Right atrium auricular region (tissue), 2 donors: ENCODE measurements around the gene ARHGDIA. TPM values are rescaled to one million over a fixed set of nuclear protein-coding genes. Genes with fewer than 3 reads are reported as not detected.

Experiments
- DNase-seq: peaks from one replicate; pipeline ENCODE4 v3.0.0-alpha.2; 2019; ENCODE audit warnings: low spot score
- H3K27ac ChIP-seq, 2 donors: fragments of 200-600 bp; sonication (generic); 1 replicate in 1 of 2; 2 replicates in 1 of 2; pipeline ENCODE4 v1.5.1; 2016 to 2019
- H3K27me3 ChIP-seq, 2 donors: fragments of 200-600 bp; sonication (generic); one replicate each; pipeline versions ENCODE4 v1.5.1 to v1.6.0; 2017 to 2019
- H3K36me3 ChIP-seq: fragments of 200-600 bp; sonication (generic); one replicate; pipeline ENCODE4 v1.5.1; 2016
- H3K4me1 ChIP-seq, 2 donors: fragments of 200-600 bp; sonication (generic); one replicate each; pipeline versions ENCODE4 v1.5.1 to v1.6.0; 2017 to 2019
- H3K4me3 ChIP-seq, 2 donors: fragments of 200-600 bp; sonication (generic); 1 replicate in 1 of 2; 2 replicates in 1 of 2; pipeline ENCODE4 v1.5.1; 2017 to 2019; ENCODE audit warnings: mild to moderate bottlenecking in 1 of 2, moderate library complexity in 1 of 2
- H3K9me3 ChIP-seq, 2 donors: fragments of 200-600 bp; sonication (generic); one replicate each; pipeline ENCODE4 v1.5.1; 2019
- CTCF ChIP-seq, 2 donors: fragments of 200-600 bp; sonication (generic); IDR thresholded peaks; one replicate each; pipeline ENCODE4 v1.5.1; 2019; ENCODE audit warnings: antibody characterized with exemption in 2 of 2
- total RNA-seq, 2 donors: library from RNA; depleted of rRNA; stranded (reverse); fragments of >200 nt; gene quantifications; one replicate each; pipeline ENCODE4 v1.1.0, GENCODE V29; 2016

ARHGDIA gene
- total RNA-seq, 2 donors from 2014 or later = 59.4 to 145 TPM

- Histone ChIP-seq H3K27ac (no peak overlapping the region), H3K9me3 (no peaks in the 10 kb centered on the region), H3K4me3 (no peak overlapping the region), H3K27me3 (no peaks in the 10 kb centered on the region), H3K36me3 (peaks cover 15% of the 10 kb centered on the region), H3K4me1 (peaks cover 0 to 12% of the 10 kb centered on the region in 2 donors)
- no peak for TF ChIP-seq CTCF (IDR thresholded peaks at IDR 0.05)
- no peak for DNase-seq
These were observed 32.9 kb upstream of the ARHGDIA start for GRCh38 chr17:81903896-81904599.

GRCh38 chr17:81903415-81903831 is 32.3 kb upstream of the ARHGDIA start:
- H3K9me3 ChIP-seq = no peaks in the 10 kb centered on the region
- DNase-seq = no peak
- H3K36me3 ChIP-seq = peaks cover 19% of the 10 kb centered on the region
- H3K4me1 ChIP-seq = peaks cover 0 to 12% of the 10 kb centered on the region in 2 donors
- no peak for TF ChIP-seq CTCF (IDR thresholded peaks at IDR 0.05)
- no peak overlapping the region for H3K4me3 ChIP-seq
- no peaks in the 10 kb centered on the region for H3K27me3 ChIP-seq
- H3K27ac ChIP-seq = no peak overlapping the region

GRCh38 chr17:81902653-81903414 is 31.7 kb upstream of the ARHGDIA start:
- DNase-seq = no peak
- H3K27me3 ChIP-seq = no peaks in the 10 kb centered on the region
- peak overlapping the region in 1 of 2 donors; percentile 46 for H3K4me3 ChIP-seq
- TF ChIP-seq CTCF (IDR thresholded peaks at IDR 0.05) = no peak
- H3K36me3 ChIP-seq = peaks cover 25% of the 10 kb centered on the region
- H3K27ac ChIP-seq = no peak overlapping the region
- H3K4me1 ChIP-seq = peaks cover 0 to 12% of the 10 kb centered on the region in 2 donors
- H3K9me3 ChIP-seq = no peaks in the 10 kb centered on the region

- H3K27me3 ChIP-seq = no peaks in the 10 kb centered on the region
- peaks cover 32% of the 10 kb centered on the region for H3K36me3 ChIP-seq
- DNase-seq = no peak
- peak within 1 kb of the TSS; percentile 24 to 46 for H3K4me3 ChIP-seq
- no peak within 1 kb of the TSS for H3K27ac ChIP-seq
- H3K9me3 ChIP-seq = no peaks in the 10 kb centered on the region
- TF ChIP-seq CTCF (IDR thresholded peaks at IDR 0.05) = no peak
- H3K4me1 ChIP-seq = peaks cover 0 to 12% of the 10 kb centered on the region in 2 donors
These were observed 31.0 kb upstream of the ARHGDIA start, which contains the start of gene NPB for GRCh38 chr17:81902023-81902652. Gene NPB, plus strand, starts transcription at chr17:81902238. Its CDS starts 40 bp downstream, at chr17:81902278.

GRCh38 chr17:81901167-81902022 is 30.3 kb upstream of the ARHGDIA start:
- DNase-seq = no peak
- no peak for TF ChIP-seq CTCF (IDR thresholded peaks at IDR 0.05)
- Histone ChIP-seq H3K9me3 (no peaks in the 10 kb centered on the region), H3K36me3 (peaks cover 39% of the 10 kb centered on the region), H3K27ac (no peak overlapping the region), H3K27me3 (no peaks in the 10 kb centered on the region), H3K4me1 (peaks cover 0 to 12% of the 10 kb centered on the region in 2 donors), H3K4me3 (peak overlapping the region in 1 of 2 donors; percentile 46)
